WTC11 (cell line): ENCODE data around the gene IRX4. TPM values are rescaled to one million over a fixed set of nuclear protein-coding genes. Genes with fewer than 3 reads are reported as not detected.
"Not testable (repeated sequence)": the region's sequence is repeated elsewhere in the genome, so short reads cannot be mapped to it uniquely, and the experiment has no call there.

Experiments used
- ATAC-seq: fragments of 200-7000 bp; cut with Tn5 transposase; 2 replicates; pipeline ENCODE4 v1.10.0; 2021; ENCODE audit warnings: mild to moderate bottlenecking, moderate library complexity
- CTCF ChIA-PET: fragments of 300-600 bp; sonication (Branson Sonifier 250); formaldehyde crosslinking; loops from one replicate; lab custom pipeline; 2021; ENCODE audit warnings: antibody characterized with exemption; lab: Charles Lee
- POLR2A ChIA-PET: fragments of 350-600 bp; sonication (Branson Sonifier 250); formaldehyde crosslinking; loops from one replicate; lab custom pipeline; 2021; ENCODE audit warnings: antibody characterized with exemption; lab: Charles Lee
- DNase-seq: peaks from one replicate; pipeline ENCODE4 v3.0.0; 2021; ENCODE audit warnings: low spot score
- H3K27ac Mint-ChIP-seq: 2 replicates; pipeline ENCODE4 v1.8.0; 2021; ENCODE audit warnings: mixed read lengths
- H3K27me3 Mint-ChIP-seq: 2 replicates; pipeline ENCODE4 v1.8.0; 2021; ENCODE audit warnings: low read depth, mild to moderate bottlenecking, moderate library complexity, mixed read lengths
- H3K36me3 Mint-ChIP-seq: 2 replicates; pipeline ENCODE4 v1.8.0; 2021; ENCODE audit warnings: mixed read lengths
- H3K4me1 Mint-ChIP-seq: 2 replicates; pipeline ENCODE4 v1.8.0; 2022; ENCODE audit warnings: mixed read lengths
- H3K4me3 Mint-ChIP-seq: 2 replicates; pipeline ENCODE4 v1.8.0; 2021; ENCODE audit warnings: mild to moderate bottlenecking, moderate library complexity, mixed read lengths
- H3K9me3 Mint-ChIP-seq: 2 replicates; pipeline ENCODE4 v1.8.0; 2021; ENCODE audit warnings: mixed read lengths
- CDX4 ChIP-seq: fragments of 250-450 bp; sonication (Bioruptor Pico); IDR thresholded peaks from 2 replicates; pipeline ENCODE4 v1.9.0; 2021; ENCODE audit warnings: moderate library complexity, mild to moderate bottlenecking, inconsistent platforms, borderline replicate concordance
- CTCF ChIP-seq: fragments of 200-600 bp; IDR thresholded peaks from 2 replicates; pipeline ENCODE4 v1.8.0; 2022; ENCODE audit warnings: antibody characterized with exemption
- FOXP1 ChIP-seq: sonication (generic); formaldehyde crosslinking; IDR thresholded peaks from 2 replicates; pipeline ENCODE4 v1.8.0; 2022; ENCODE audit warnings: missing genetic modification reagents, mild to moderate bottlenecking, moderate library complexity, borderline replicate concordance
- HMGXB4 ChIP-seq: sonication (generic); formaldehyde crosslinking; IDR thresholded peaks from 2 replicates; pipeline ENCODE4 v1.8.1; 2023; ENCODE audit warnings: mild to moderate bottlenecking, moderate library complexity, missing genetic modification reagents
- MXD4 ChIP-seq: fragments of 250-450 bp; sonication (Bioruptor Pico); IDR thresholded peaks from 2 replicates; pipeline ENCODE4 v1.8.0; 2021; ENCODE audit warnings: mild to moderate bottlenecking, moderate library complexity, borderline replicate concordance
- RELA ChIP-seq: sonication (generic); formaldehyde crosslinking; IDR thresholded peaks from 2 replicates; pipeline ENCODE4 v1.8.1; 2022; ENCODE audit warnings: missing genetic modification reagents, mild to moderate bottlenecking, borderline replicate concordance
- USF1 ChIP-seq: sonication (generic); formaldehyde crosslinking; IDR thresholded peaks from 2 replicates; pipeline ENCODE4 v1.8.0; 2022; ENCODE audit warnings: mild to moderate bottlenecking, missing genetic modification reagents
- USF2 ChIP-seq: sonication (generic); formaldehyde crosslinking; IDR thresholded peaks from 2 replicates; pipeline ENCODE4 v1.8.1; 2023; ENCODE audit warnings: mild to moderate bottlenecking, missing genetic modification reagents, moderate library complexity
- ZNF416 ChIP-seq: fragments of 250-450 bp; sonication (Bioruptor Pico); IDR thresholded peaks from 2 replicates; pipeline ENCODE4 v1.9.0; 2021; ENCODE audit warnings: mild to moderate bottlenecking, inconsistent platforms
- ZNF423 ChIP-seq: fragments of 250-450 bp; sonication (Bioruptor Pico); IDR thresholded peaks from 2 replicates; pipeline ENCODE4 v2.1.2; 2022; ENCODE audit warnings: mild to moderate bottlenecking, moderate library complexity
- ZNF532 ChIP-seq: fragments of 250-450 bp; sonication (Bioruptor Pico); IDR thresholded peaks from 2 replicates; pipeline ENCODE4 v1.9.0; 2021; ENCODE audit warnings: mild to moderate bottlenecking, borderline replicate concordance
- total RNA-seq: library from RNA; stranded (reverse); gene quantifications from 3 replicates; pipeline ENCODE4 v1.2.3, GENCODE V29; 2021

Gene IRX4
- total RNA-seq, 1 experiment from 2014 or later = 9.0 TPM

- TF ChIP-seq HMGXB4 = no peak
- TF ChIP-seq ZNF532 = no peak
- no peak for TF ChIP-seq ZNF423 (CRISPR knock-in tag)
- no peak for TF ChIP-seq CTCF
These were observed 9.3 kb downstream of the IRX4 start (continued) for GRCh38 chr5:1873243-1873959.

GRCh38 chr5:1871441-1871840, 11.3 kb downstream of the IRX4 start:
- Mint-ChIP-seq H3K9me3 (no peaks in the 10 kb centered on the region), H3K4me3 (no peak overlapping the region), H3K36me3 (no peaks in the 10 kb centered on the region), H3K4me1 (peaks cover 24% of the 10 kb centered on the region), H3K27me3 (peaks cover 45% of the 10 kb centered on the region)
- CTCF ChIA-PET = no interaction called here
- no peak for ATAC-seq
- TF ChIP-seq RELA = no peak
- no peak for TF ChIP-seq MXD4 (CRISPR knock-in tag)
- TF ChIP-seq, all 79 proteins: peak for 0
- DNase-seq = no peak
- no peak overlapping the region for H3K27ac Mint-ChIP-seq
- POLR2A ChIA-PET = no interaction called here

GRCh38 chr5:1870435-1871272, 12.1 kb downstream of the IRX4 start:
- CTCF ChIA-PET, H3K27ac Mint-ChIP-seq, H3K9me3 Mint-ChIP-seq: not testable (repeated sequence)
- 0 out of 2 replicates have a peak, but pooled peaks have one; percentile 12 for TF ChIP-seq FOXP1
- TF ChIP-seq, all 79 proteins: peak for 1; not testable (repeated sequence) for 78
- DNase-seq, H3K36me3 Mint-ChIP-seq, POLR2A ChIA-PET, H3K4me3 Mint-ChIP-seq, ATAC-seq: not testable (repeated sequence)
- H3K4me1 Mint-ChIP-seq = peaks cover 20% of the 10 kb centered on the region
- peaks cover 40% of the 10 kb centered on the region for H3K27me3 Mint-ChIP-seq

- ATAC-seq = no peak
- no peaks in the 10 kb centered on the region for H3K9me3 Mint-ChIP-seq
- no peak overlapping the region for H3K4me3 Mint-ChIP-seq
- no peak overlapping the region for H3K27ac Mint-ChIP-seq
- DNase-seq = no peak
- CTCF ChIA-PET = no interaction called here
- peaks cover 12% of the 10 kb centered on the region for H3K4me1 Mint-ChIP-seq
- no peaks in the 10 kb centered on the region for H3K36me3 Mint-ChIP-seq
- H3K27me3 Mint-ChIP-seq = peaks cover 23% of the 10 kb centered on the region
- TF ChIP-seq USF1 (CRISPR knock-in tag) (no peak), USF2 (CRISPR knock-in tag) (no peak), ZNF416 (CRISPR knock-in tag) (no peak), CDX4 (no peak)
- POLR2A ChIA-PET = no interaction called here
These were observed 13.7 kb downstream of the IRX4 start for GRCh38 chr5:1868886-1869475.
